Measurements from ENCODE around the gene SUPT4H1. TPM values are rescaled to one million over a fixed set of nuclear protein-coding genes. Genes with fewer than 3 reads are reported as not detected.

SUPT4H1 gene
- total RNA-seq, 1 experiment from 2014 or later, result 53.8 TPM

- no peaks in the 10 kb centered on the region for H3K27me3 ChIP-seq (ENCODE audit: control insufficient read depth, insufficient read depth, low read length)
- intact Hi-C loops (cut with micrococcal nuclease; ENCODE audit: unreplicated experiment) (no loop called here), in situ Hi-C loops (cut with HindIII; ENCODE audit: low pct_unique_long_range_greater_than_20kb, low sequenced_read_pairs) (no loop called here)
- ChIA-PET POLR2A (no interaction called here), CTCF (no interaction called here)
- H3K9me3 ChIP-seq (ENCODE audit: control insufficient read depth, insufficient read depth, low read depth, low read length), result no peaks in the 10 kb centered on the region
- no peak for DNase-seq (ENCODE audit: low read depth, low spot score)
- no TSS peak for BruUV-seq (replicated peaks)
- no peaks in the 10 kb centered on the region for H3K4me1 ChIP-seq (ENCODE audit: control insufficient read depth, insufficient read depth, low read length)
- no peak for ATAC-seq
- TF ChIP-seq CTCF (IDR thresholded peaks at IDR 0.05) (no peak), REST (IDR thresholded peaks at IDR 0.05; ENCODE audit: insufficient read depth in 1 of 2, low read depth in 2 of 2, low read length in 1 of 2) (no peak), POLR2AphosphoS5 (IDR thresholded peaks at IDR 0.05; ENCODE audit: low read depth, low read length) (no peak), TCF7L2 (IDR thresholded peaks at IDR 0.05; ENCODE audit: low read depth, low read length) (no peak), SIN3A (IDR thresholded peaks at IDR 0.05; ENCODE audit: borderline replicate concordance, insufficient read depth, low read depth, low read length) (no peak)
- H3K36me3 ChIP-seq (ENCODE audit: control insufficient read depth, insufficient read depth, low read length), result no peaks in the 10 kb centered on the region
- H3K4me3 ChIP-seq (ENCODE audit: low read depth in 2 of 2, low read length in 2 of 2), result no peak overlapping the region
- H3K27ac ChIP-seq (ENCODE audit: low read length), result no peak overlapping the region
These were observed 22.8 kb downstream of the SUPT4H1 start for GRCh38 chr17:58329035-58329809.

- POLR2A ChIA-PET, result no interaction called here
- ATAC-seq (no peak), DNase-seq (ENCODE audit: low read depth, low spot score) (no peak)
- CTCF ChIA-PET, result no interaction called here
- in situ Hi-C loops (cut with HindIII; ENCODE audit: low pct_unique_long_range_greater_than_20kb, low sequenced_read_pairs), result no loop called here
- no TSS peak for BruUV-seq (replicated peaks)
- intact Hi-C loops (cut with micrococcal nuclease; ENCODE audit: unreplicated experiment), result no loop called here
- H3K9me3 ChIP-seq (ENCODE audit: control insufficient read depth, insufficient read depth, low read depth, low read length), result no peaks in the 10 kb centered on the region
- H3K27ac ChIP-seq (ENCODE audit: low read length), result no peak within 1 kb of the TSS
- no peaks in the 10 kb centered on the region for H3K4me1 ChIP-seq (ENCODE audit: control insufficient read depth, insufficient read depth, low read length)
- H3K4me3 ChIP-seq (ENCODE audit: low read depth in 2 of 2, low read length in 2 of 2), result no peak within 1 kb of the TSS
- H3K36me3 ChIP-seq (ENCODE audit: control insufficient read depth, insufficient read depth, low read length), result no peaks in the 10 kb centered on the region
- no peak for TF ChIP-seq POLR2AphosphoS5 (IDR thresholded peaks at IDR 0.05; ENCODE audit: low read depth, low read length)
- no peaks in the 10 kb centered on the region for H3K27me3 ChIP-seq (ENCODE audit: control insufficient read depth, insufficient read depth, low read length)
These were observed 23.6 kb downstream of the SUPT4H1 start, which contains the start of gene TSPOAP1 for GRCh38 chr17:58328195-58329034. Gene TSPOAP1 (minus strand): TSS chr17:58328795. CDS start chr17:58327920, 875 bp downstream.

Measured in Panc1 (cell line).